Activated T-cell treated with anti-CD3 and anti-CD28 coated beads for 4 hours (primary cell): ENCODE results near the gene OR2AG1.
"Not testable (repeated sequence)": the region's sequence is repeated elsewhere in the genome, so short reads cannot be mapped to it uniquely, and the experiment has no call there.

Experiments used
- DNase-seq: peaks from one replicate; pipeline ENCODE4 v3.0.0-alpha.2; 2020

Gene OR2AG1

GRCh38 chr11:6794639-6795038 is 11.8 kb downstream of the OR2AG1 start:
- no peak for DNase-seq

DNA sequence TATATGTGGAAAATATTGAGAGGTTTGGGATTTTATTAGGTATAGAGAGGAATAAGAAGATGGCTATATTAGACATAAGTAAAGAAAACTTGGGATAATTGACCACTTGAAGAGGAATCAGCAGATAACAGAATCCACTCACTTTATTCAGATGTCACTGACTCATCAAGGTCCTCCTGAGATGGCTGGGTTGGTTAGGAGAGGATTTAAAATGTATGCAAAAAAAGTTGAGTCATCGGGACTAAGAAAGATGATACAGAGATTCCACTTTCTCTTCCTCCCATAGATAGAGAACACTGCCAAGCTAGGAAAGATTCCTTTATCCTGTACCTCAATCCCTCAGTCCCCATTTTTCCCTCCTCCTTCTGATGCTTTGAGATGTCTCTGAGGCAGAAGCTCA is 16.6 kb downstream of the OR2AG1 start, which contains the start of gene OR6A2:
Gene OR6A2, minus strand, starts transcription at position 288 of the 400 bp plus-strand sequence. CDS start 3,981 bp downstream, outside the sequence.
- DNase-seq: no peak

DNA sequence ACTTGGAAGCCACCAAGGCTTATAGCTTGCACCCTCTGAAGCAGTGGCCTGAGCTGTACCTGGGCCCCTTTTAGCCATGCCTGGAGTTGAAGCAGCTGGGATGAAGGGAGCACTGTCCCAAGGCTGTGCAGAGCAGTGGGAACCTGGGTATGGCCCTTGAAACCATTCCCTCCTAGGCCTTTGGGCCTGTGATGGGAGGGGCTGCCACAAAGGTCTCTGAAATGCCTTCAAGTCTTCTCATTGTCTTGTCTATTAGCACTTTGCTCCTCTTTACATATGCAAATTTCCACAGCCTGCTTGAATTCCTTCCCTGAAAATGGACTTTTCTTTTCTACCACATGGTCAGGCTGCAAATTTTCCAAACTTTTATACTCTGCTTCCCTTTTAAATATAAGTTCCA is 18.3 kb downstream of the OR2AG1 start:
- not testable (repeated sequence) for DNase-seq

DNA sequence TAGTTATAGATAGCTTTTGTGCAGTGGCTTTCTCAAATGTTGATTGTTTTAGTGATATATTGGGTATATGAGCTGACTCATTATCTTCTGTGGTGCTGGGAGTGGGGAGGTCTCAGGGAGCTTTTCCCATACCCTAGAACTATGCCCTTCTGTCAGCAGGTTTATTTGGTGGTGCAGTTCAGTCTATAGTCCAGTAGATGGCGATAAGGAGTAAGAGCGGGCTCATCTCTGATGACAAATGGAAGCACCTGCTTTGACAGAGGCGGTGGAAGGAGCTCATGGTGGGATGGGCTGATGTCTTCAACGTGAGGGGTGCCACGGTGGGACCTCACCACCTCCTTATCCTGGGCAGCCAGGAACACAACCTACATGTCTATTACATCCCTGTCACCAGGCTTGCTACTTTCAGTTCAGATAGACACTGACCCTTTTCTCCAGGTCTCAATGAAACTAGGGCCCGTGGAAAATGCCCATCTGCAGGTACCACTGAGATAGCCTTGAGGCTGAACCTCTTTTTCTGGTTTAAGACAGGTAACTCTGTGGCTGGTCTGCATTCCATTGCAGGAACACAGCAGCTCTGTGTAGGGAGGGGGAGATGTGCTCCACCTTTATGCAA is 29.7 kb downstream of the OR2AG1 start:
- DNase-seq: peak; percentile 17

- no peak for DNase-seq
Measured at GRCh38 chr11:6813656-6814055, 30.8 kb downstream of the OR2AG1 start.

DNA sequence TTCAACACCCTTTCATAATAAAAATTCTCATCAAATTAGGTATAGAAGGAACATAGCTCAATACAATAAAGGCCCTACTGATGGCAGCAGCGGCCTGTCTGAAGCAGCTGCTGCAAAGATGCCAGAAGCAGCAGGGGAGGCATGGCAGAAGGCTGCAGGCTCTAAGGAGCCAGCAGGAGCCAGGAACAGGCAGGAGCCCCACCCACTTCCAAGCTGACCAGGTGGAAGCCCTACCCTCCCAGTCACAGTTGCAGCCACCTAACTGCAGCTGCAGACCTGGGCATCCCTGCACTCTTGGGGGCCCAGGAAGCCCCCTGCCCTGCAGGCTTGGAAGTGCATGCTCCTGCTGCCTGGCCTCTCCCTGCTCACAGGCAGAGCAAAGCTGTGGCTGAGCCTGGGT is 34.9 kb downstream of the OR2AG1 start:
- DNase-seq: no peak

GRCh38 chr11:6818967-6819366 is 36.1 kb downstream of the OR2AG1 start:
- DNase-seq: no peak

- DNase-seq: no peak
Measured at GRCh38 chr11:6824136-6824823, 41.5 kb downstream of the OR2AG1 start.

GRCh38 chr11:6825231-6825744 is 42.5 kb downstream of the OR2AG1 start:
- no peak for DNase-seq

DNA sequence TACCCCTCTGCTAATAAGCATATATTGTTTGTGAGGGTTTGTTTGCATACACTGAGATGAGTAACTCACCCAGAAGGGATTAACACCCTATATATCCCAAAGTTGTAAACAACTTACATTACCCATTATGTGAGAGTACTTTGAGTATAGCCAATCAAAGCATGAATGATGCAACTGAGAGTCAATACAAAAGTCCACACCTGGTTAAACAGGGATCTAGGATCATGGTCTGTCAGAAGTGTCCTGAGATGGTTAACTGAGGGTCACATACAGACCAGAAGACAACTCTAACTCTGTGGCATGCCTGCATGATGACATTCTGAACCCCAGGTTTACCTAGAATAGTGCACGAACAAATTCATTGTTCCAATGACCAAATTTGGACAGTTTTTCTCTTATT is 45.3 kb downstream of the OR2AG1 start:
- no peak for DNase-seq

DNA sequence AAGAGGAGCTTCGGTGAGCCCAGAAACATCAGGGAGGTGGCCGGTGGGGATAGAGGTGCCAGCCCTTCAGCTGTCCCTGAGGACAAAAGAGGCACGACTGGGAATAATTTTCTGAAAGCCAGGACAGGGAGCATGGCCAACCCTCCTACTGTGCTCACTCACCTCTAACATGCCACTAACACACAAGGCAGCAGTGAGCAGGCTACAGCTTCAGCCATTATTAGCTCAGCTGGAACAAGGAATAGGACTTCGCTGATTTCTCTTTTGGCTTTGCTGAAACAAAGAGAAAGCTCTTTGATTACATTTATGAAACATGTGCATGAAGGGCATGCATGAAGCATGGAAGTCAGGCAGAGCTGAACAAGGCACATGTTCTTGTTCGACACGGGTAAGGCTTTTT is 50.5 kb downstream of the OR2AG1 start:
- DNase-seq: no peak

DNA sequence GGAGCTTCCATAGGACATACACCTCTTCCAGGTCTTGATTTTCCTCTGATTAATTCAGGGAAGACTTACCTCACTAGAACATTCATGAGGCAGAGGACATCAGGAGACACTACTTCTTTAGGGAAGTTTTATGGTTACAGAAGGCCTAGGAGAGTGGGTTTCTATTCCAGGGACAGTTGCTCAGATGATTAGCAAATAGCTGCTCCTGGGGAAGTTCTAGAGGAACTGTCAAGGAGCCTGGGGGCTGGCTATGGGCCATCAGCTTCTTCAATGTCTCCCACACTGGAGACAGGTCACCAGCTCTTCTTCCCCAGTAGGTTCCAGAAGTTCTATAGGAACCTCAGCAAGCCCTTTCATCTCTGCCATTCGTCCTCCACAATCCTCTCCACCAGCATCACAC is 51.2 kb downstream of the OR2AG1 start:
- DNase-seq: no peak
